Measurements from ENCODE around the gene CR1.
A peak's percentile ranks its signal among the peaks of the same experiment; 100 is the strongest.
"Not testable (repeated sequence)": the region's sequence is repeated elsewhere in the genome, so short reads cannot be mapped to it uniquely, and the experiment has no call there.

CR1 gene

DNA sequence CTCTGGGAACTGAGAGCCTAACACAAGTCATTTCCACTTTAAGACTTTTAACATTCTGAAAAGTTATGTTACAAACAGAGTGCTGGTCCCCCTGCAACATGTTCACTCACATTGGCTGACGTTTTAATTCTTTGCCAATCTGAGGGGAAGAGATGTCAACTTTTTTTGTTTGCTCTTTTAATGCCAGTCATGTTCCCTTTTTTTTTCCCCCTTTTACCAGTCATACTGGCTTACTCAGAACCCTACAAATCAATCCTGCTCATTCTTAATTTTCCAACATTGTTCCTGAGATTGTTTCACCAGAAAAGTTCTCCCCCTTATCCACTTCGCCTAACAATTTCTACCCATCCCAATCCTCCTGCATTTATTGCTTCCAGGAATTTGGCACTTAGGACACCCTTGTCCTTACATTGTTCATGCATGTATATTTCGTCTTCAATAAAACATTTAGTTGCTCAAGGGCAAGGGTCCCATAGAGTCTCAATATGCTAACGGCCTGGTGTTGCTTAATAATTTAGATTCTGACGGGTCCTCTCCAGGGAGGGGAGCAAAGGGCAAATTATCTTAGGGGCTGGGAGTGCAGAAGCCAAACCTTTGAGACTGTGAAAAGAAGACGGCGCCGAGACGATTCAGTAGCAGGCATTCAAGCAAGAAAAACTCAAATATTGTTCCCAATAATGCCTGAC is 148.4 kb downstream of the CR1 start:
- DNase-seq (ENCODE audit: low read depth), result no peak

- DNase-seq (ENCODE audit: low read depth), result peak; percentile 65
Measured at GRCh38 chr1:207644852-207645634, 149.1 kb downstream of the CR1 start, which contains the start of gene CR1L. CR1L (plus strand) TSS chr1:207645133; CDS start chr1:207645234, 101 bp downstream.

DNA sequence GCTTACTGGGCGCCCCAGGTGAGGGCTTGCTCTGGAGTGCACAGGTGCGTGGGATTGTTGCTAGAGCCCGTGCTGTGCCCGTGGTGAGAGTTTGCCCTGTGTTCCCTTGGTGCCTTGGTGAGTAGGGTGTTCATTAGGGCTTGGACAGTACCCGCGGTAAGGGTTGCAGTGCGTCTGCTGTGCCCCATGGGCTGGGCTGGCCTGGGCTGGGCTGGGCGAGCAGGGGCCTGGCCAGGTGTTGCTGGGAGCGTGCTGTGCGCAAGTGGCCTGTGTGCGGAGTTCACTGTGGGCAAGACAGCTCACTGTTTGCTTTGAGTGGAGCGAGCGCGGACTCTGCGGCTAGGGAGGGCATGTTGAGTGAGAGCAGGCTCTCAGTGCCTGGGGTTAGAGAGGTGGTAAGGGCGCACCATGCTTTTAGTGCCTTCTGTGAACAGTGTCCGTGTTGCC is 149.7 kb downstream of the CR1 start:
- no peak for DNase-seq (ENCODE audit: low read depth)

GRCh38 chr1:207646171-207646570 is 150.2 kb downstream of the CR1 start:
- DNase-seq (ENCODE audit: low read depth), result no peak

- DNase-seq (ENCODE audit: low read depth), result no peak
Measured at GRCh38 chr1:207646944-207647579, 151.1 kb downstream of the CR1 start.

- no peak for DNase-seq (ENCODE audit: low read depth)
Measured at GRCh38 chr1:207647671-207648333, 151.8 kb downstream of the CR1 start.

DNA sequence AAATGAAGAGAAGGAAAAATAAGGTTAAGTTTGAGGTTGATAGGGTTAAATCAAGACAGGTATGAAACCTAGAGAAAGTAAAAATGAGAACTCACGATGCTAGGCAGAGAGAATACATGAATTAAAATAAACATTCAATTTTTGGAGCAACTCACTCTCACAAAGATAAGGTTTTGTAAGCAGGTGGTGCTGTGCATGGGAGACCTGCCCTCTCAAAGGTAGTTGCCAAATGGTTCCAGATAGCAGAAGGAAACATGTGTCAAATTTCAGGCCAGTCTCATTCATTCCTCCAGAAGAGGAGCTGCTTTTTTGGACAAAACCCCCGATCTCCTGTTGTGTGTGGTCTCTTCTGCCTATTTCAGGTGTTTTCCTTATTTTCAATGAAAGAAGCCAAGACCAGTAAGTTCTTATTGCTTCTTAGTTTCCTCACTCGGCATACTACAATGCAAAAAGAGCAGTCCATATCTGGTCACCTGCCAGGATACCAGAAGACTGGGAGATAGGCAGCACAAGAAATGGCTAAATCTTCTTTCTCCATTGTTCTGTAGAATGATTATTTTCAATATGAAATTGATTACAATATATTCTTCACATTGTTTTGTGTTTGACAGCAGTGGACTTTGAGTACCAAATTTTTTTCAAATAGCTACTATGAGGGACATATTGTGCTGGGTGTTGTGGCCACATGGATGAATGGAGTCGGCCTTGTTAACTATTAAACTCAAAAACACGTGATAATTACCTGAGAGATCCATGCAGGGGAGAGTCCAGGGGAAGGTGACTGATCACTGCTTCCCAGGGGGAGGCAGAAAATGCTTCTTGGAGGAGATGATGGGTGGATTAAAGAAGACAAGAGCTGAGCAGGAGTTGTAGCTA is 152.6 kb downstream of the CR1 start:
- no peak for DNase-seq (ENCODE audit: low read depth)

DNA sequence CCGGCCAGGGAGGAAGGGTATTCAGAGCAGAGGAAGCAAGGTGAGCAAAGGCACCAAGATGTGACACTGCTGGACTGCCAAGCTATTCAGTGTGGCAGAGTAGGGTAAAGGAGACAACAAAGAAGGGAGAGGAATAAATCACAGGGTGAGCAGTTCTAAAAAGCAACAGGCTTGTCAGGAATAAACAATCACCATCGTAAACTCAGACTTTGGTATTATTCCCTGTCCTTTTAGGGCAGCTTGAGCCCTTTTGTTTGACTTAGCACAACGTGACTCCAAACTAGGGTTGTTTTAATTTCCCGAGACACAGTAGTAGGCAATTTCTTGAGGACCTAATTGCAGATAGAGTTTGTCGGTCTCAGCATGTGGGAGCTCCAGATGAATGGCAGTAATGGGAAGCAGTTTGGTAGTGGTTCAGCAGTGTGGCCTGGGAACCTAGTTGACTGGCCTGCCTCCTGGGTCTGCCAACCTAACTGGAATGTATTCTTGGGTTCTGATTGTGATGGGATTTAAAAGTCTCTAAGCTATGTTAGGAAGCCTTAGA is 153.3 kb downstream of the CR1 start:
- DNase-seq (ENCODE audit: low read depth), result no peak

GRCh38 chr1:207649865-207650580 is 154.1 kb downstream of the CR1 start:
- DNase-seq (ENCODE audit: low read depth), result no peak

DNA sequence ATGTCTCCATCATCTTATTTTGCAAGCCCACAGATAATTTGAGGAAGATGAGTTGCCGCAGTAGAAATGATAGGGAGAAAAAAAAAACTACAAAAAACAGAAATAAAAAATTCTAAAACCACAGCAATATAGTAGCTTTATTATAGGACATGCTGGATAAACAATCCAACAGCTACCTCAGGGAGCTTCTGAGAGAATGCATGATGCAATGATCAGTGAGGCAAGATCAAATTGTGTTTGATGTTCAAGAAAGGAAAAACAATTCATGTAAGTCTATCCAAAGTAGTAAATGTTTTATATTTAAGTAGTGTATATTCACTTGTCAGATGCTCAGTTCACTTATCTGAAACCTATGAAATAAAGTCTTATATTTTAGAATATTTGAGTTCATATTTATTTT is 155.6 kb downstream of the CR1 start:
- DNase-seq (ENCODE audit: low read depth), result no peak

DNA sequence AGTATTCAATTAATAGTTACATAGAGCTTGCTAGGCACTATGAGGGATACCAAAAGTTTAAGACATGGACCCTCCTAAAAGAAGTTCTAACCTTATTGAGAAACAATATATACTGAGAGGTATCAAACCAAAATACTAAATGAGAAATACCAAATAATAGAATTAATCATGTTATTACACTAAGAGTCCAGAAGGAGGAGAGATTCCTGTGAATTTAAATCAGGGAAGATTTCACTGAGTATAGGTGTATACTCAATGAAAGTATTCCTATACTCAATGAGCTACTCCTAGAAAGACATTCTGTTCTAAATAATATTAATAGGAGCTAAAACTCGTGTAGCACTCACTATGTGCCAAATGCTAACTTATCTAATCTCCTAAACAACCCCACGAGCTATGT is 158.4 kb downstream of the CR1 start:
- peak; percentile 6 for DNase-seq (ENCODE audit: low read depth)

DNA sequence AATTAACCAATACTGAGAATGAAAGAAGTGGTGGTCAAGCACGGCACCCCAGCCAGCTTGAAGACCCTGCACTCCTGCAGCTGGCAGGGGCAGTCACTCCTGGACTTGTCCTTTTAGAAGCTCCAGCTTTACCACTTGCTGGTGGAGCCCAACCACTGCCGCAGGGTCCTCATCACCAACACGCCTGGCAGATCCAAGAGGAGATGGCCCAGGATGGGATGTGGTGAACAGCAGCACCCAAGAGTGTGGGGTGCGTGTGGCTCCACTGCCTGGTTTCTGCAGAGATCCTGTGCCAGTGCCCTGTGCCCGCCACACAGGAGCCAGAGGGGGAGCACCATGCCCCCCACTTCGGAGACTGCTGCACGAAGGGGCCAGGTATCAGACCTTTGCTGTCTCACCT is 162.5 kb downstream of the CR1 start:
- DNase-seq (ENCODE audit: low read depth), result no peak

- no peak for DNase-seq (ENCODE audit: low read depth)
Measured at GRCh38 chr1:207658904-207659485, 163.0 kb downstream of the CR1 start.

- DNase-seq (ENCODE audit: low read depth), result no peak
Measured at GRCh38 chr1:207659545-207660153, 163.7 kb downstream of the CR1 start.

- DNase-seq (ENCODE audit: low read depth), result not testable (repeated sequence)
Measured at GRCh38 chr1:207661420-207661819, 165.5 kb downstream of the CR1 start.

DNA sequence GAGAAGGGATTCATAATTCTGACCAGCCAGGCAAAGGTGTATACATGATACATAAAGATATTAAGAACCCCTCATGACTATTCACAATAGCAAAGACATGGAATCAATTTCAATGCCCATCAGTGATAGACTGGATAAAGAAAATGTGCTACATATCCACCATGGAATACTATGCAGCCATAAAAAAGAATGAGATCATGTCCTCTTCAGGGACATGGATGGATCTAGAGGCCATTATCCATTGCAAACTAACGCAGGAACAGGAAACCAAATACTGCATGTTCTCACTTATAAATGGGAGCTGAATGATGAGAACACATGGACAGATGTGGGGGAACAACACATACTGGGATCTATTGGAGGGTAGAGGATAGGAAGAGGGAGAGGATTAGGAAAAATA is 170.4 kb downstream of the CR1 start:
- DNase-seq (ENCODE audit: low read depth), result no peak

- DNase-seq (ENCODE audit: low read depth), result no peak
Measured at GRCh38 chr1:207669528-207670009, 173.6 kb downstream of the CR1 start.

DNA sequence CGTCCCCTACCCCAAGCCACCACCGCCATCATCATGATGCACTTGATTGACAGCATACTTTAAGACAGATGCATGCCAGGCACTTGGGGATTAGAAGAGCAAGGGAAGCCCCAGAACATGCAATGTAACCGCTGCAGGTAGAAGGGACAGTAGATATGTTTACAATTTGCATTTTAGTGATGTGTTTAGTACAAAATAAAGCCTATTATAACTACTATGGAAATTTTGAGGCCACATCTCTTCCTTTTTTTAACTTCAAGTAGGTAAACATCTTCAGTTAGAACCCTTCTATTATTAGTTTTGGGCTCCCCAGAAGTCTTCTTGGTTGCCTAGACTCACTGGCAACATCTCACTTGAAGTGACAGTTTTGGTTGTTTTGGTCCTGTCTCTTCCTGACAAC is 174.2 kb downstream of the CR1 start:
- DNase-seq (ENCODE audit: low read depth), result no peak

DNA sequence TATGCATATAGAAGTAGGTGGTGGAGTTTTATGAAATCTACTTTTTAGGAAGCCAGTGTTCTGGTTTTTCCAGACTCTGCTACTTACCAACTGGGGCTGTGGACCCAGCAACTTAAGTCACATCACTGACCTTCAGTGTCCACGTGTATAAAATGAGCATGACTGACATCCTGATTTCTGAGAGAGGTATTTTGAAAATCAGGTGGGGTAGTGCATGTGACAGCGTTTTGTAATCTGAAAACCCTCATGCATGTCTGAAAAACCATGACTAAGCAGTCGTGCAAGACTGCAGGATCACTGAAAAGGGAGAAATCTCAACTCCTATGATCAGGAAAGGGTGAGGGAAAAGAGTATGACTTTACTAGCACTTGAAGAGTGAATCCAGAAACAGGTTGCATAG is 175.0 kb downstream of the CR1 start:
- DNase-seq (ENCODE audit: low read depth), result no peak
